ENCODE results near the gene SPATS2. TPM values are rescaled to one million over a fixed set of nuclear protein-coding genes. Genes with fewer than 3 reads are reported as not detected.

Gene SPATS2
- total RNA-seq, 1 experiment from 2014 or later = 57.0 TPM

GRCh38 chr12:49345825-49346658 is 21.2 kb upstream of the SPATS2 start:
- in situ Hi-C loops (cut with HindIII; ENCODE audit: low pct_unique_long_range_greater_than_20kb, low sequenced_read_pairs) = no loop called here
- no peak for DNase-seq (ENCODE audit: low read depth, low spot score)

GRCh38 chr12:49346659-49347310 is 20.5 kb upstream of the SPATS2 start, which contains the start of gene DNAJC22:
DNAJC22 (plus strand) TSS chr12:49346888; CDS start chr12:49348873, 1,985 bp downstream.
- in situ Hi-C loops (cut with HindIII; ENCODE audit: low pct_unique_long_range_greater_than_20kb, low sequenced_read_pairs) = no loop called here
- no peak for DNase-seq (ENCODE audit: low read depth, low spot score)

- peak; percentile 87 for DNase-seq (ENCODE audit: low read depth, low spot score)
- in situ Hi-C loops (cut with HindIII; ENCODE audit: low pct_unique_long_range_greater_than_20kb, low sequenced_read_pairs) = no loop called here
These were observed 19.7 kb upstream of the SPATS2 start for GRCh38 chr12:49347311-49348193.

GRCh38 chr12:49348781-49349180 is 18.5 kb upstream of the SPATS2 start:
- no peak for DNase-seq (ENCODE audit: low read depth, low spot score)
- in situ Hi-C loops (cut with HindIII; ENCODE audit: low pct_unique_long_range_greater_than_20kb, low sequenced_read_pairs) = no loop called here

GRCh38 chr12:49349266-49349665 is 18.0 kb upstream of the SPATS2 start:
- no peak for DNase-seq (ENCODE audit: low read depth, low spot score)
- in situ Hi-C loops (cut with HindIII; ENCODE audit: low pct_unique_long_range_greater_than_20kb, low sequenced_read_pairs) = no loop called here

- no peak for DNase-seq (ENCODE audit: low read depth, low spot score)
- in situ Hi-C loops (cut with HindIII; ENCODE audit: low pct_unique_long_range_greater_than_20kb, low sequenced_read_pairs) = no loop called here
These were observed 14.9 kb upstream of the SPATS2 start for GRCh38 chr12:49352351-49352750.

GRCh38 chr12:49355913-49356312 is 11.3 kb upstream of the SPATS2 start:
- no peak for DNase-seq (ENCODE audit: low read depth, low spot score)
- in situ Hi-C loops (cut with HindIII; ENCODE audit: low pct_unique_long_range_greater_than_20kb, low sequenced_read_pairs) = no loop called here

GRCh38 chr12:49357103-49357678 is 10.1 kb upstream of the SPATS2 start:
- peak; percentile 66 for DNase-seq (ENCODE audit: low read depth, low spot score)
- in situ Hi-C loops (cut with HindIII; ENCODE audit: low pct_unique_long_range_greater_than_20kb, low sequenced_read_pairs) = no loop called here

- DNase-seq (ENCODE audit: low read depth, low spot score) = peak; percentile 90
- in situ Hi-C loops (cut with HindIII; ENCODE audit: low pct_unique_long_range_greater_than_20kb, low sequenced_read_pairs) = no loop called here
These were observed 8.7 kb upstream of the SPATS2 start for GRCh38 chr12:49358483-49359141.

- in situ Hi-C loops (cut with HindIII; ENCODE audit: low pct_unique_long_range_greater_than_20kb, low sequenced_read_pairs) = loop anchor here (10.0 kb wide), 1 partner anchor 155 kb away; no protein-coding TSS in a partner anchor
- DNase-seq (ENCODE audit: low read depth, low spot score) = no peak
These were observed 7.6 kb upstream of the SPATS2 start for GRCh38 chr12:49359671-49360070.

GRCh38 chr12:49362077-49362476 is 5.2 kb upstream of the SPATS2 start:
- no peak for DNase-seq (ENCODE audit: low read depth, low spot score)
- in situ Hi-C loops (cut with HindIII; ENCODE audit: low pct_unique_long_range_greater_than_20kb, low sequenced_read_pairs) = loop anchor here (10.0 kb wide), 1 partner anchor 153 kb away; no protein-coding TSS in a partner anchor

GRCh38 chr12:49364989-49365388 is 2.3 kb upstream of the SPATS2 start:
- DNase-seq (ENCODE audit: low read depth, low spot score) = peak; percentile 27
- in situ Hi-C loops (cut with HindIII; ENCODE audit: low pct_unique_long_range_greater_than_20kb, low sequenced_read_pairs) = loop anchor here (10.0 kb wide), 1 partner anchor 150 kb away; no protein-coding TSS in a partner anchor

GRCh38 chr12:49365542-49365941 is 1.7 kb upstream of the SPATS2 start:
- in situ Hi-C loops (cut with HindIII; ENCODE audit: low pct_unique_long_range_greater_than_20kb, low sequenced_read_pairs) = loop anchor here (10.0 kb wide), 1 partner anchor 149 kb away; no protein-coding TSS in a partner anchor
- DNase-seq (ENCODE audit: low read depth, low spot score) = no peak

- in situ Hi-C loops (cut with HindIII; ENCODE audit: low pct_unique_long_range_greater_than_20kb, low sequenced_read_pairs) = loop anchor here (10.0 kb wide), 1 partner anchor 149 kb away; no protein-coding TSS in a partner anchor
- no peak for DNase-seq (ENCODE audit: low read depth, low spot score)
These were observed 1.1 kb upstream of the SPATS2 start for GRCh38 chr12:49366096-49366651.

- in situ Hi-C loops (cut with HindIII; ENCODE audit: low pct_unique_long_range_greater_than_20kb, low sequenced_read_pairs) = loop anchor here (10.0 kb wide), 1 partner anchor 148 kb away; no protein-coding TSS in a partner anchor
- peak; percentile 95 for DNase-seq (ENCODE audit: low read depth, low spot score)
These were observed 446 bp upstream of the SPATS2 start for GRCh38 chr12:49366652-49367380.

GRCh38 chr12:49368240-49368600 is 958 bp downstream of the SPATS2 start:
- no peak for DNase-seq (ENCODE audit: low read depth, low spot score)
- in situ Hi-C loops (cut with HindIII; ENCODE audit: low pct_unique_long_range_greater_than_20kb, low sequenced_read_pairs) = loop anchor here (10.0 kb wide), 1 partner anchor 147 kb away; no protein-coding TSS in a partner anchor
